GM12891 (cell line): Measurements from ENCODE around the gene KBTBD3.
"Not testable (repeated sequence)": the region's sequence is repeated elsewhere in the genome, so short reads cannot be mapped to it uniquely, and the experiment has no call there.

Source experiments
- PAX5 ChIP-seq: IDR thresholded peaks from 2 replicates; pipeline ENCODE4 v1.6.1; 2011; ENCODE audit warnings: low read length, moderate library complexity, mild to moderate bottlenecking; ENCODE audit not compliant: insufficient read depth, severe bottlenecking
- POLR2A ChIP-seq: IDR thresholded peaks from 2 replicates; pipeline ENCODE4 v1.6.1; 2011; ENCODE audit warnings: low read depth, low read length, control low read depth
- POLR2AphosphoS5 ChIP-seq: IDR thresholded peaks from 2 replicates; pipeline ENCODE4 v1.6.1; 2011; ENCODE audit warnings: low read depth, low read length, control low read depth
- POU2F2 ChIP-seq: IDR thresholded peaks from 2 replicates; pipeline ENCODE4 v1.6.1; 2011; ENCODE audit warnings: low read depth, mild to moderate bottlenecking, control low read depth, low read length, moderate library complexity
- SPI1 ChIP-seq: IDR thresholded peaks from 2 replicates; pipeline ENCODE4 v1.6.1; 2011; ENCODE audit warnings: low read depth, low read length, control low read depth
- TAF1 ChIP-seq: IDR thresholded peaks from 2 replicates; pipeline ENCODE4 v1.6.1; 2011; ENCODE audit warnings: low read depth, low read length, control low read depth

DNA sequence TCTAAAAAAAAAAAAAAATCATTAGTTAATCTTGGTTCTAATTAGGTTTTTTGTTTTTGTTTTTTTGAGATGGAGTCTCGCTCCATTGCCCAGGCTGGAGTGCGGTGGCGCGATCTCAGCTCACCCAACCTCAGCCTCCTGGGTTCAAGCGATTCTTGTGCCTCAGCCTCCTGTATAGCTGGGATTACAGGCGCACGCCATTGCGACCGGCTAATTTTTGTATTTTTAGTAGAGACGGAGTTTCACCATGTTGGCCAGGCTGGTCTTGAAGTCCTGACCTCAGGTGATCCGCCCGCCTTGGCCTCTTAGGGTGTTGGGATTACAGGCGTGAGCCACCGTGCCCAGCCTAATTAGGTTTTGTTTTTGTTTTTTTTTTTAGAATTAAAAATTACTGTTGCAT lies 18.8 kb downstream of the KBTBD3 start:
- not testable (repeated sequence) for TF ChIP-seq POLR2AphosphoS5, POLR2A, TAF1, SPI1, PAX5, POU2F2
